Measurements from ENCODE around the gene CNKSR1.

The CNKSR1 gene

DNA sequence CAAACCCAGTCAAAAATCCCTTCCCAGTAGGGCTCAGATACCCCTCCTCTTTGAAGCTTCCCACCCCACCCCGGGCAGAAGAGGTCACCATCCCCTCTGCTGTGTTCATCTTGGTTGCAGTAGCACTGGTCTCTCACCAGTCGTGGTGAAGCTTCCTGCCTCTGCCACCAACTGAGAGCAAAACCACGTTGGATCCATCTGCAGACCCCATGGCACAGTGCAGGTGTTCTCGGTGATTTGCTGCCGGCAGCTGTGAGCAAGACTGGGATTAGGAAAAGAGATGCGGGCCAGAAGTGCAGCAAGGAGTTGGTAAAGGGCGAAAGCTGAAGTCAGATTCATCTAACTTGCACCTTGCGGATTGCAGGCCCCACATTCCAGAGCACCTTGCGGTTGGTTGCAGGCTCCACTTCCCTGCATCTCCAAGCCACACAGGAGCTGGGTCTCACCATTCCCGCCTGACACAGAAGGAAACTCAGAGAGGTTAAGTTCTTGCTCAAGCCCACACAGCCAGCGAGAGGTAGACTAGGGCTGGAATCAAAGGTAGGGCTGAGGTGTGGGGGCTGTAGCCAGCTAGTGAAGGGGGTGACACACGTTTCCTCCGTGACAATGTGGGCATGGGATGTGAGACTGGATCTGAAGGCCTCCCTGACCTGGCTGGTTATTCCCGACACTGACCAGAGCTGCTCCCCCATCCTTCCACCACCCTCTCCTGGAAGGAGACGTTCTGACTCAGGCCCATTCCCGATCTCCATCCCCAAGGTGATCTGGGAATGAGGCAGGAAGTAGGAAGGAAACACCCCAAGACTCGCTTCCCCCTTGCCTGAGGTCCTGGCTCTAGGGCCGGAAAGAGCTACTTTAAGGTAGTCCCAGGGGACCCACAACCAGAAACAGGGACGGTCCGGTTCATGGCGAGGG, 21.7 kb upstream of the CNKSR1 start:
- no peak overlapping the region for H3K4me3 Mint-ChIP-seq
- H3K36me3 Mint-ChIP-seq (ENCODE audit: low read depth), result no peaks in the 10 kb centered on the region
- H3K27ac Mint-ChIP-seq, result no peak overlapping the region
- H3K4me1 Mint-ChIP-seq (ENCODE audit: low read depth), result peaks cover 35% of the 10 kb centered on the region
- no peaks in the 10 kb centered on the region for H3K9me3 Mint-ChIP-seq
- peaks cover 68% of the 10 kb centered on the region for H3K27me3 Mint-ChIP-seq
- intact Hi-C loops (cut with micrococcal nuclease), result no loop called here

DNA sequence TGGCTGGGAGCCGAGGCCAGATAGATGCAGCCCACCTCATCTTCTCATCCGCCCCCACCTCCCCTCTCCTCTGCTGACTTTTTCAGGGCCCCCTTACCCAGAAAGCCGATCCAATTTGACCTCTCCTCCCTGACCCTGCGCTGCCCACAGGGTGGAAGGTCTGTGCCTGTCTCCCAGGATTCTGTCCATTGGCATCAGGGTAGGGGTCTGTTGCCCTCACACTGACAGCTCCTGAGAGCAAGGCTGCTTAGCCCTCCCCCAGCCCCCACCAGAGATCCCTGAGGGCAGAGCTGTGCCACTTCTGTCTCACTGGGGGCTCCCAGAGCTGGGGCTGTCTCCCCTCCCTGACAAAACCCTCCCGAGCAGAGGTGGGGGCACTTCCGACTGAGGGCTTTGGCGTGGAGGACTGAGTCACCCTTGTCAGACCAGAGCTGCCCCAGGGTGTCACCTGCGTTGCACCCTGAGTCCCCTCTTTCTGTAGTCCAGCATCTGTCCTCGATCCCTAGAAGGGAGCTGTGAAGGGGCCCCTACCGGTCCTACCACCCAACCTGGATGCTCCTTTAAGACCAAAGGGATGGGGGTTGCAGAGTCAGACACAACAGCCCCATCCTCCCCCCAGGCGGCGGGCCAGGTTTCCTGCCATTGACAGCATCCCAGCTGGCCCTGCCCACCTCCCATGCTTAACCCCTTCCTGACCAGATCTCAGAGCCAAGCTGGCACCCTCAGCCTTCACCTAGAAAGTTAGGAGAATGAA, 20.8 kb upstream of the CNKSR1 start:
- intact Hi-C loops (cut with micrococcal nuclease), result no loop called here
- Mint-ChIP-seq H3K27me3 (peaks cover 72% of the 10 kb centered on the region), H3K9me3 (no peaks in the 10 kb centered on the region)

DNA sequence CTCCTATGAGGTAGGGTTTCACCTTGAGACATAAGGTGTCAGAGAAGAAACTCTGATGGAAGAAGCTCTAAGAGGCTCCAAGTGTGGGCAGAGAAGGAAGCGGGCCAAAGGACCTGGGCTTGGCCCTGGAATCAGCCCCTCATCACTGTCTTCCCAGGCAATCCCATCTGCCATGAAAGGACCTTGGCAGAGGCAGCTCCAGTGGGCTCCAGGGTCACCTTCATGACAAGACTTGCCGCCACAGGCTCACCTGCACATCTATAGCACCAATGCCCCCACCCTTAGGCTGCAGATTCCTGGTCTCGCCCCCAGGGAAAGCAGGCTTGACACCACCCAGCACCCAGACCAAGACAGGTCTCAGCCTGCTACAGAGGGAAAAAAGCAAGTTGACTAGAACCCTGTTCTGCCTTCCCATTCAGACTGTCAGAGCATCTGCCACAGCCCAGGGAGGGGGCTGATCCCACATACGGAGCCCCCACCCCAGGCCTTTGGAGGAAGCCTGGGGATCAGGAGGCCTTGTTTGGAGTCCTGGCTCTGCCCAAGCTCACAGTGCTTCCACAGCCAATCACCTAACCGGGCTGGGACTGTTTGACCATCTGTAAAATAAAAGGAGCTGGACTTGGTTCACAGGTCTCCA, 18.9 kb upstream of the CNKSR1 start:
- intact Hi-C loops (cut with micrococcal nuclease), result no loop called here
- Mint-ChIP-seq H3K4me1 (ENCODE audit: low read depth) (peaks cover 42% of the 10 kb centered on the region), H3K27ac (no peak overlapping the region), H3K9me3 (no peaks in the 10 kb centered on the region), H3K36me3 (ENCODE audit: low read depth) (no peaks in the 10 kb centered on the region), H3K27me3 (peaks cover 86% of the 10 kb centered on the region), H3K4me3 (no peak overlapping the region)

More for the DNA sequence above, 20.8 kb upstream of the CNKSR1 start:
- Mint-ChIP-seq H3K36me3 (ENCODE audit: low read depth) (no peaks in the 10 kb centered on the region), H3K4me1 (ENCODE audit: low read depth) (peaks cover 41% of the 10 kb centered on the region), H3K4me3 (no peak overlapping the region), H3K27ac (no peak overlapping the region)

DNA sequence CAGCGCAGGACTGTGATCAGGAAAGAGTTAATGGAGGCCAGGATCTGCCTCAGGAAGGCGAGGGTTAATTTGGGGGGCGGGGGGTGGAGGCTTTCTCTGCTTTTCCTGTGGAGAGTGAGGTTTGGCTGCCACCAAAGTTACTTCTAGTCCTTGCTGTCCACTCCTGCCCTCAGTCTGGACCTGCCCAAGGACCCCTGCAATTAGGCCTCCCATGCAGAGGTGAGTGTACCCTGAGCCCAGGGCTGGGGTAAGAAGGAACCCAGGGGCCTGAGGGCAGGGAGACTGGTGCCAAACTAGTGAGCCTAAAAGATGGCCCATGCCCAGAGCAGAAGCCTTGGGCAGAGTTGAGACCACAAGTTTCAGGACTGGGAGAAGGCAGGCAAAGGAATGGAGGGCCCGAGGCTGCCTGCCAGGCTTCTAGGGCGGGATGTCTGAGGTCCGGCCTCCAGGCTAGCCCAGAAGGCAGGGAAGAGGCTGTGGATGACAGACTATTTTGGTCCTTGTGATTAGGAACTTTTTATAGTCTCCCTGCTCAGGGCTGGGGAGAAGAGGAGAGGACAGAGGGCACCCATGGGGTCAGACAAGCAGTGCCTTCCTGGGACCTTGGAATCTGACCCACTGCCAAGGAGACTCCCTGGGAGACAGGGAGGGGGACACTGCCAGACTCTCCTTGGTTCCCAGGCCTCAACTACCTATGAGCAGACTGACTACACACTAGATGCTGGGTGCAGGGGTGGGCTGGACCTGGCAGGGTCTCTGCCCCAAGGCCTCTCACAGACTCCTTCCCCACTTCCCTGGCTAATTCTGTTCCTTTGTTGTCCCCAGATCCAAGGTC, 18.2 kb upstream of the CNKSR1 start, which contains the start of gene FAM110D:
FAM110D (plus strand) TSS at position 172 of the 835 bp plus-strand sequence. CDS start 2,213 bp downstream, outside the sequence.
- no peak within 1 kb of the TSS for H3K27ac Mint-ChIP-seq
- H3K4me1 Mint-ChIP-seq (ENCODE audit: low read depth), result peaks cover 34% of the 10 kb centered on the region
- no peak within 1 kb of the TSS for H3K4me3 Mint-ChIP-seq
- H3K36me3 Mint-ChIP-seq (ENCODE audit: low read depth), result no peaks in the 10 kb centered on the region
- H3K9me3 Mint-ChIP-seq, result no peaks in the 10 kb centered on the region
- H3K27me3 Mint-ChIP-seq, result peaks cover 89% of the 10 kb centered on the region
- intact Hi-C loops (cut with micrococcal nuclease), result no loop called here

DNA sequence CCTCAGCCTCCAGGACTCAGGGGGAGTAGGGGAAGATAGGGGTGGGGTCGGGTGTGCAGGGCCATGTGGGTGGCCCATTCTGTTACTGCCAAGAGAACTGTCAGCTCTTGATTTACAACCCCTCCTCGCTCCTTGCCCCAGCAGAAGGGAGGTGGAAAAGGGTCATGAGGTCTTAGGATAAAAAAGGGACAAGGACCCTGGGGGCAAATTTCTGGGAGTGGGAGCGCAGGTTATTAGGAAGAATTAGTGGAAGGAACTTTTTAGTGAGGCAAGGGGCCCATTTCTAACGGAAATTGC, 17.6 kb upstream of the CNKSR1 start:
- peaks cover 88% of the 10 kb centered on the region for H3K27me3 Mint-ChIP-seq

DNA sequence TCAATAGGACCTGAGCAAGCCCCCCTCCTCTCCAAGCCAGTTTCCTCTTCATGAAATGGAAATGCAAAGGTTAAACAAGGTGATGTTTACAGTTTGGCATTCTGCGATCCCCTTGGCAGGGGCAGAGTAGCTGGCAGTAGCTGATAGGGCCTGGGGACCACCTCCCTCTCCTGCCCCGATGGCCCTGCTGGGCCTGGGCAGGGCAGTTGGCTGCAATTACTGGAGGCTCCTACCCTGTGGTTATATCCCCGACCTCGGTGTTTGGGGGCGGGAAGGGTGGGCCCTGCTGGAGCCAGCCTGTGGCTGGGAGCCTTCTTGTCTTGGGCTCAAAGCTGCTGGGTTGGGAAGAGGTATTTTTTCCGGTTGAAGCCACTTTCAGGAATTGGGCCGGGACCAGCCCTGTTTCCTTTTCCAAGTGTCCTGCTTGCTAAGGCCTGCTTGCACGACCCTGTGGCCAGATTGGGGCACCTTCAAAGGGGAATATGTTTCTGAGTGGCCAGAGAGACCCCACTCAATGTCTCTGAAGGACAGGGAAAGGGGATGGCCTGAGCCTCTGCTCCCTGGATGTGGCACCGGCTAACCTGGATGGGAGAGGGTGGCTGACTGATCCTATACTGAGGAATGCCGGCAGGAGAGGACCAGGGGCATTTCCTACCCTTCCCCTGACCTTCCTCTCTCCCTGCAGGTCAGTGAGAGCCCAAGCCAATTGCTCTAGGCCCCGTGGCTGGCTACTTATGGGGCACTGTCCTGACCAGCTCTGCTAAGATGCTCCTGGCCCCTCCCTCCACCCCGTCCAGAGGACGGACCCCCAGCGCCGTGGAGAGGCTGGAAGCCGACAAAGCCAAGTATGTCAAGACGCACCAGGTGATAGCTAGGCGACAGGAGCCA, 16.5 kb upstream of the CNKSR1 start:
- Mint-ChIP-seq H3K36me3 (ENCODE audit: low read depth) (no peaks in the 10 kb centered on the region), H3K4me3 (peak overlapping the region; percentile 62), H3K4me1 (ENCODE audit: low read depth) (peaks cover 35% of the 10 kb centered on the region), H3K27me3 (peaks cover 88% of the 10 kb centered on the region), H3K9me3 (no peaks in the 10 kb centered on the region), H3K27ac (no peak overlapping the region)
- intact Hi-C loops (cut with micrococcal nuclease), result loop anchor here (5.0 kb wide), 2 partner anchors 53 to 123 kb away; no protein-coding TSS in a partner anchor

More for the DNA sequence above, 17.6 kb upstream of the CNKSR1 start:
- intact Hi-C loops (cut with micrococcal nuclease), result loop anchor here (5.0 kb wide), 2 partner anchors 52 to 122 kb away; no protein-coding TSS in a partner anchor
- no peaks in the 10 kb centered on the region for H3K9me3 Mint-ChIP-seq
- no peak overlapping the region for H3K27ac Mint-ChIP-seq
- H3K4me1 Mint-ChIP-seq (ENCODE audit: low read depth), result peaks cover 32% of the 10 kb centered on the region
- H3K36me3 Mint-ChIP-seq (ENCODE audit: low read depth), result no peaks in the 10 kb centered on the region
- H3K4me3 Mint-ChIP-seq, result no peak overlapping the region

DNA sequence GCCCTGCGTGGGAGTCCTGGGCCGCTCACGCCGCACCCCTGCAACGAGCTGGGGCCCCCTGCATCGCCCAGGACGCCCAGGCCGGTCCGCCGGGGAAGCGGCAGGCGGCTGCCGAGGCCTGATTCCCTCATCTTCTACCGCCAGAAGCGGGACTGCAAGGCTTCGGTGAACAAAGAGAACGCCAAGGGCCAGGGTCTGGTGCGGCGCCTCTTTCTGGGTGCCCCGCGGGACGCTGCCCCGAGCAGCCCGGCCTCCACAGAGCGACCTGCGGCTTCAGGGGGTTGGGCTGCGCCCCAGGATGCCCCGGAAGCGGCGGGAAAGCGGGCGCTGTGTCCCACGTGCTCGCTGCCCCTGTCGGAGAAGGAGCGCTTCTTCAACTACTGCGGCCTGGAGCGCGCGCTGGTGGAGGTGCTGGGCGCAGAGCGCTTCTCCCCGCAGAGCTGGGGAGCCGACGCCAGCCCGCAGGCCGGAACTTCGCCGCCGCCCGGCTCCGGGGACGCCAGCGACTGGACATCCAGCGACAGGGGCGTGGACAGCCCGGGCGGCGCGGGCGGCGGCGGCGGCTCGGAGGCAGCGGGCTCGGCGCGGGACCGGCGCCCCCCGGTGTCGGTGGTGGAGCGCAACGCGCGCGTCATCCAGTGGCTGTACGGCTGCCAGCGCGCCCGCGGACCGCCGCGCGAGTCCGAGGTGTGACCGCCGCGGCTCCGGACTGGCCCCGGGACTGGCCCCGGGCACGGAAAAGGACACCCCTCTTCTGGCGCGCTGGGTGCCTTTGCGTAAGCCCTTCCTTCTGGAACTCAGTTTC, 15.7 kb upstream of the CNKSR1 start:
- peaks cover 83% of the 10 kb centered on the region for H3K27me3 Mint-ChIP-seq
- no peak overlapping the region for H3K27ac Mint-ChIP-seq
- no peaks in the 10 kb centered on the region for H3K36me3 Mint-ChIP-seq (ENCODE audit: low read depth)
- H3K4me3 Mint-ChIP-seq, result peak overlapping the region; percentile 73
- intact Hi-C loops (cut with micrococcal nuclease), result loop anchor here (5.0 kb wide), 2 partner anchors 54 to 124 kb away; no protein-coding TSS in a partner anchor
- peaks cover 31% of the 10 kb centered on the region for H3K4me1 Mint-ChIP-seq (ENCODE audit: low read depth)
- no peaks in the 10 kb centered on the region for H3K9me3 Mint-ChIP-seq

DNA sequence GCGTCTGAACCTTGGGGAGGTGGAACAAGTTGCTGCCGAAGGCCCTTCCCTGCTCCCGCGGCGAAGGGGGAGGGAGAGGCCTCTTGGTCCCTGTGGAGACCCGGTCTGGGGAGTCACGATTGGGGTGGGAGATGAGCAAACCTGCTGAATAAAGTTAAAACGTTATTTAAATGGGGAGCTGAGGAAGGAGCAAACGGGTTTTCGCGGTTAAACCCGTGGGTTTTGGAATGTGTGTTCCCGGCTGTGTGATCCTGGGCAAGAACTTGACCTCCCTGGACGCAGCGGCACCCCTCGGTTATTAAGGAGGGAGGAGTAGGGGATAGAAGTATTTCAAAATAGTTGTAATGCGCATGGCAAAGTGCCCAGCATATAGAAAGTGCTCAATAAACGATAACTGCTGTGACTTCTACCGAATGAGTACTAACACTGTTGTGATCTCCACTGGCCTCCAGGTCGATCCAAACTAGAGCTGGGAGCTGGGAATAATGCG, 15.0 kb upstream of the CNKSR1 start:
- H3K4me1 Mint-ChIP-seq (ENCODE audit: low read depth), result peaks cover 28% of the 10 kb centered on the region
- peaks cover 82% of the 10 kb centered on the region for H3K27me3 Mint-ChIP-seq

DNA sequence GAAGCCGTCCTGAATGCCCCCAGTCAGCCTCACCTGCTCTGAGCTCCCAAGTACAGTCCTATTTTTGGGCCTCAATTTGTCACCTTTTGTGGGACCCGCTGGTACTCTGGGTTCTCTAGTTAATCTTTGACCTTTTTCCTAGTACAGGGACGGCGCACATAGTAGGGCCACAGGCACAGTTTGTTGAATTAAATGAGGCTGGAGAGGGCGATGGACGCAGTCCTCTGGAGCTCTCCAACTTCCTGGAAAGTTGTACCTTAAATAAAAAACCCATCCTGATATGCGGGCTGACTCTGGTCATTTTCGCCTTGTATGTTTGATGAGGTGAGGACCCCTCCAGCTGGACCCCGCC, 13.6 kb upstream of the CNKSR1 start:
- Mint-ChIP-seq H3K4me3 (peak overlapping the region; percentile 68), H3K27me3 (peaks cover 71% of the 10 kb centered on the region), H3K4me1 (ENCODE audit: low read depth) (peaks cover 28% of the 10 kb centered on the region), H3K36me3 (ENCODE audit: low read depth) (no peaks in the 10 kb centered on the region), H3K9me3 (no peaks in the 10 kb centered on the region), H3K27ac (no peak overlapping the region)
- intact Hi-C loops (cut with micrococcal nuclease), result loop anchor here (5.0 kb wide), 2 partner anchors 56 to 126 kb away; no protein-coding TSS in a partner anchor

More for the DNA sequence above, 15.0 kb upstream of the CNKSR1 start:
- Mint-ChIP-seq H3K36me3 (ENCODE audit: low read depth) (no peaks in the 10 kb centered on the region), H3K27ac (no peak overlapping the region), H3K4me3 (peak overlapping the region; percentile 73), H3K9me3 (no peaks in the 10 kb centered on the region)
- intact Hi-C loops (cut with micrococcal nuclease), result loop anchor here (5.0 kb wide), 2 partner anchors 55 to 125 kb away; no protein-coding TSS in a partner anchor

DNA sequence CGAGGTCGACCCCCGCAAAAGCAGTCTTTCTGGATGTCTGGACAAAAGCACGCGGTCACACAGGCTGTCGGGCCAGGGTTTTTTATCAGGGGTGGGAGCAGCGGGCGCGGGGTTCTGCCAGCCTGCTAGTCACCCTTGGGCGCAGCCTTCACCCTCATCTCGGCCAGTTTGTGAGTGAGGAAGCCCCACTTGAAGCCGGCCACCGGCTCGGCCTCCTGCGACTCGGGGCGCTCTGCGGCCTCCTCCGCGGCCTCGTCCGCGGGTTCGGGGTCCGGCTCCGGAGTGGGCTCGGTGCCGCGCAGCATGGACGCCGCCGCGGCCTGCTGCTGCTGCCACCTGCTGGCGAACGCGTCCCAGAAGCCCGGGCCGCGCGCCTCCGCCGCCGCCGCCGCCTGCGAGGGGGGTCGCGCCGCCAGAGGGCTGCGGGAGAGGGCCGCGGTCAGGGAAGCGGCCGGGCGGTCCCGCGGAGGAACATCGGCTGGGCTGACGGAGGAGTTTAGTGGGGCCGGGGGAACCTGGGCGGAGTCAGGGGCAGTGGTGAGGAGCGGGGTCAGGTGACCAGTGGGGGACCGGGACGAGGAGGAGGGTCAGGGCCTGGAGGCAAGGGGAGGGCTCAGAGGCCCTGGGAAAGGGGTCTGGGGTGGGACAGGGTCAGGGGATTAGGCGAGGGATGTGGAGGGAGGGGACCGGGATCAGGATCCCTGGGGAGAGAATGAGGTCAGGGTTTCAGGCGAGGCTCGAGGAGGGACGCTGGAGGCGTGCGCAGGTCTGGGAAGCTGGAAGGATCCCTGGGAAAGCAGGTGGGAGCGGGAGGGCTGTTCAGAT, 13.0 kb upstream of the CNKSR1 start:
- Mint-ChIP-seq H3K9me3 (no peaks in the 10 kb centered on the region), H3K4me3 (peak overlapping the region; percentile 68), H3K27ac (peak overlapping the region; percentile 42), H3K27me3 (peaks cover 66% of the 10 kb centered on the region), H3K36me3 (ENCODE audit: low read depth) (no peaks in the 10 kb centered on the region), H3K4me1 (ENCODE audit: low read depth) (peaks cover 28% of the 10 kb centered on the region)
- intact Hi-C loops (cut with micrococcal nuclease), result loop anchor here (5.0 kb wide), 2 partner anchors 57 to 127 kb away; no protein-coding TSS in a partner anchor
